CD14-positive monocyte (primary cell): ENCODE results near the gene FHOD3. TPM values are rescaled to one million over a fixed set of nuclear protein-coding genes. Genes with fewer than 3 reads are reported as not detected.

Experiments
- DNase-seq, 3 donors: peaks; one replicate each; pipeline ENCODE4 v3.0.0-alpha.2; 2011 to 2022
- H2AFZ ChIP-seq: 2 replicates; pipeline ENCODE4 v1.6.0; 2012; ENCODE audit warnings: mild to moderate bottlenecking, low read depth, low read length, inconsistent platforms; ENCODE audit not compliant: insufficient read depth, poor library complexity, severe bottlenecking
- H3K27ac ChIP-seq, 2 donors: 1 replicate in 1 of 2; 2 replicates in 1 of 2; pipeline ENCODE4 v1.5.1; 2012 to 2013; ENCODE audit warnings: low read length in 2 of 2, control low read depth in 1 of 2, inconsistent platforms in 1 of 2, low read depth in 1 of 2, mild to moderate bottlenecking in 1 of 2
- H3K27me3 ChIP-seq, 2 donors: one replicate each; pipeline versions ENCODE4 v1.6.0 to v1.6.1; 2011 to 2013; ENCODE audit warnings: low read length in 2 of 2; ENCODE audit not compliant: control insufficient read depth in 2 of 2, insufficient read depth in 2 of 2
- H3K36me3 ChIP-seq, 2 donors: replicated peaks in 1 of 2; 1 replicate in 1 of 2; 2 replicates in 1 of 2; pipeline versions ENCODE4 v1.5.1 to v1.6.1; 2012 to 2013; ENCODE audit warnings: low read length in 2 of 2, control low read depth in 1 of 2, inconsistent platforms in 1 of 2, mild to moderate bottlenecking in 1 of 2; ENCODE audit not compliant: insufficient read depth in 2 of 2, control insufficient read depth in 1 of 2
- H3K4me1 ChIP-seq, 2 donors: 1 replicate in 1 of 2; 2 replicates in 1 of 2; pipeline versions ENCODE4 v1.5.1 to v1.6.1; 2012 to 2013; ENCODE audit warnings: low read length in 2 of 2, control low read depth in 1 of 2, inconsistent platforms in 1 of 2, mild to moderate bottlenecking in 1 of 2, moderate library complexity in 1 of 2; ENCODE audit not compliant: insufficient read depth in 2 of 2, control insufficient read depth in 1 of 2
- H3K4me2 ChIP-seq: replicated peaks from 2 replicates; pipeline ENCODE3; 2012; ENCODE audit warnings: low read length, moderate library complexity, mild to moderate bottlenecking; ENCODE audit not compliant: poor library complexity, severe bottlenecking; ENCODE audit errors: extremely low read depth
- H3K4me3 ChIP-seq, 3 experiments: fragments of 200-600 bp in 1 of 3; sonication (generic) in 1 of 3; replicated peaks in 1 of 3; 1 replicate in 2 of 3; 2 replicates in 1 of 3; pipeline ENCODE4 v1.5.1; 2011 to 2013; ENCODE audit warnings: low read length in 3 of 3, mild to moderate bottlenecking in 3 of 3, control low read depth in 2 of 3, low read depth in 2 of 3, inconsistent platforms in 1 of 3, moderate library complexity in 1 of 3
- H3K79me2 ChIP-seq: 2 replicates; pipeline ENCODE4 v1.6.0; 2012; ENCODE audit warnings: mild to moderate bottlenecking, control low read depth, inconsistent platforms, low read length, moderate library complexity; ENCODE audit not compliant: insufficient read depth
- H3K9ac ChIP-seq: 2 replicates; pipeline ENCODE4 v1.6.0; 2017; ENCODE audit warnings: low read length, mild to moderate bottlenecking; ENCODE audit not compliant: insufficient read depth, poor library complexity, severe bottlenecking
- H3K9me3 ChIP-seq, 2 donors: replicated peaks in 1 of 2; 1 replicate in 1 of 2; 2 replicates in 1 of 2; pipeline versions ENCODE4 v1.5.1 to v1.6.1; 2012 to 2013; ENCODE audit warnings: low read length in 2 of 2, control low read depth in 1 of 2; ENCODE audit not compliant: control insufficient read depth in 1 of 2, insufficient read depth in 1 of 2
- H4K20me1 ChIP-seq: 2 replicates; pipeline ENCODE4 v1.6.0; 2012; ENCODE audit warnings: mild to moderate bottlenecking, low read length, control low read depth, moderate library complexity; ENCODE audit not compliant: insufficient read depth
- H3K27ac Mint-ChIP-seq, 7 donors: one replicate each; pipeline ENCODE4 v1.8.0; 2020; ENCODE audit warnings: mild to moderate bottlenecking in 7 of 7, mixed read lengths in 7 of 7, moderate library complexity in 6 of 7, inconsistent platforms in 2 of 7
- H3K27me3 Mint-ChIP-seq, 3 donors: one replicate each; pipeline ENCODE4 v1.8.0; 2021 to 2022; ENCODE audit warnings: low read depth in 3 of 3, mild to moderate bottlenecking in 3 of 3, mixed read lengths in 3 of 3, moderate library complexity in 3 of 3, inconsistent platforms in 1 of 3
- H3K36me3 Mint-ChIP-seq, 2 donors: one replicate each; pipeline ENCODE4 v1.8.0; 2020; ENCODE audit warnings: mixed read lengths in 2 of 2, inconsistent platforms in 1 of 2, mild to moderate bottlenecking in 1 of 2
- H3K4me1 Mint-ChIP-seq: one replicate; pipeline ENCODE4 v1.8.0; 2020; ENCODE audit warnings: mild to moderate bottlenecking, mixed read lengths
- H3K4me3 Mint-ChIP-seq, 2 donors: one replicate each; pipeline ENCODE4 v1.8.0; 2020; ENCODE audit warnings: mild to moderate bottlenecking in 2 of 2, mixed read lengths in 2 of 2, moderate library complexity in 1 of 2
- H3K9me3 Mint-ChIP-seq, 7 donors: one replicate each; pipeline ENCODE4 v1.8.0; 2020 to 2022; ENCODE audit warnings: mixed read lengths in 7 of 7, mild to moderate bottlenecking in 6 of 7, moderate library complexity in 6 of 7, inconsistent platforms in 2 of 7
- CTCF ChIP-seq: fragments of 200-600 bp; IDR thresholded peaks from one replicate; pipeline ENCODE4 v1.8.0; 2022; ENCODE audit warnings: antibody characterized with exemption, mild to moderate bottlenecking
- WGBS: methylation state at CpG from one replicate; pipeline ENCODE4 v1.1.5; 2013; ENCODE audit warnings: missing lambda C conversion rate; ENCODE audit not compliant: insufficient coverage; 5-methylcytosine and 5-hydroxymethylcytosine counted together
- intact Hi-C, 2 donors: fragments of 100-400 bp; cut with micrococcal nuclease; formaldehyde crosslinking; loops; one replicate each; pipeline versions ENCODE4 v1.15.0 to v1.15.1; 2023
- polyA plus RNA-seq, 3 donors: library from polyadenylated mRNA; depleted of rRNA in 1 of 3; unstranded in 2 of 3; stranded (reverse) in 1 of 3; fragments of 300-500 nt in 2 of 3; fragments of >200 nt in 1 of 3; fragmentation: Illumina TruSeq in 2 of 3; gene quantifications; 1 replicate in 2 of 3; 2 replicates in 1 of 3; pipeline ENCODE4 v1.2.3, GENCODE V29; 2012 to 2021

The FHOD3 gene
- polyA plus RNA-seq, 3 donors: not detected

GRCh38 chr18:36638224-36638623 is 340.7 kb downstream of the FHOD3 start:
- Histone ChIP-seq H3K9me3 (peaks cover 0 to 9% of the 10 kb centered on the region in 2 donors), H4K20me1 (no peaks in the 10 kb centered on the region), H3K9ac (no peak overlapping the region), H3K4me1 (no peaks in the 10 kb centered on the region), H3K27me3 (no peaks in the 10 kb centered on the region), H3K4me3 (no peak overlapping the region), H3K79me2 (no peaks in the 10 kb centered on the region), H2AFZ (no peak overlapping the region), H3K27ac (no peak overlapping the region), H3K36me3 (no peaks in the 10 kb centered on the region), H3K4me2 (no peak overlapping the region)
- no peak for DNase-seq
- no peak for TF ChIP-seq CTCF
- Mint-ChIP-seq H3K27ac (no peak overlapping the region), H3K4me3 (no peak overlapping the region), H3K9me3 (peaks cover 0 to 11% (median 4%) of the 10 kb centered on the region in 7 donors), H3K4me1 (no peaks in the 10 kb centered on the region), H3K27me3 (peaks cover 0 to 2% (median 2%) of the 10 kb centered on the region in 3 donors), H3K36me3 (no peaks in the 10 kb centered on the region)
- WGBS: 90% methylated on average over 3 of the region's 4 CpGs
- intact Hi-C loops: no loop called here

- no peak overlapping the region for H3K4me3 Mint-ChIP-seq
- H3K79me2 ChIP-seq: no peaks in the 10 kb centered on the region
- no peaks in the 10 kb centered on the region for H3K36me3 ChIP-seq
- H3K4me1 Mint-ChIP-seq: no peaks in the 10 kb centered on the region
- no peaks in the 10 kb centered on the region for H3K36me3 Mint-ChIP-seq
- DNase-seq: no peak
- H3K9ac ChIP-seq: no peak overlapping the region
- H3K27me3 ChIP-seq: no peaks in the 10 kb centered on the region
- peaks cover 0 to 2% (median 1%) of the 10 kb centered on the region in 3 donors for H3K27me3 Mint-ChIP-seq
- H3K4me1 ChIP-seq: no peaks in the 10 kb centered on the region
- H3K9me3 Mint-ChIP-seq: peaks cover 0 to 8% (median 5%) of the 10 kb centered on the region in 7 donors
- TF ChIP-seq CTCF: no peak
- H3K27ac Mint-ChIP-seq: no peak overlapping the region
- H3K9me3 ChIP-seq: peaks cover 0 to 12% of the 10 kb centered on the region in 2 donors
- no peaks in the 10 kb centered on the region for H4K20me1 ChIP-seq
- H3K27ac ChIP-seq: no peak overlapping the region
- WGBS: 94% methylated on average over 8 of the region's 8 CpGs
- H2AFZ ChIP-seq: no peak overlapping the region
- no peak overlapping the region for H3K4me2 ChIP-seq
- no peak overlapping the region for H3K4me3 ChIP-seq
- intact Hi-C loops: no loop called here
Observed at GRCh38 chr18:36640021-36640952, 342.8 kb downstream of the FHOD3 start.
